ENCODE measurements around the gene HAGH. TPM values are rescaled to one million over a fixed set of nuclear protein-coding genes. Genes with fewer than 3 reads are reported as not detected.
A peak's percentile ranks its signal among the peaks of the same experiment; 100 is the strongest.

Gene HAGH
- total RNA-seq, 1 donor from 2014 or later = 35.9 TPM

- Histone ChIP-seq H3K9me3 (ENCODE audit: insufficient read depth, low read depth, low read length) (no peaks in the 10 kb centered on the region), H3K4me3 (ENCODE audit: insufficient read depth, low read depth, low read length) (no peak overlapping the region), H2AFZ (ENCODE audit: low read depth, low read length) (no peak overlapping the region), H3K9ac (ENCODE audit: low read length) (no peak overlapping the region), H3K36me3 (ENCODE audit: insufficient read depth, low read length) (peaks cover 2% of the 10 kb centered on the region), H4K20me1 (ENCODE audit: insufficient read depth, low read length) (peaks cover 33% of the 10 kb centered on the region), H3K4me1 (ENCODE audit: insufficient read depth, low read length) (peaks cover 4% of the 10 kb centered on the region), H3K27ac (ENCODE audit: low read depth, low read length) (no peak overlapping the region), H3K4me2 (ENCODE audit: low read length) (no peak overlapping the region), H3K79me2 (ENCODE audit: insufficient read depth, low read length) (peaks cover 45% of the 10 kb centered on the region), H3K27me3 (ENCODE audit: insufficient read depth, low read length) (no peaks in the 10 kb centered on the region)
- H3K27me3 Mint-ChIP-seq (ENCODE audit: low read depth, unreplicated experiment) = no peaks in the 10 kb centered on the region
- no peak overlapping the region for H3K27ac Mint-ChIP-seq (ENCODE audit: unreplicated experiment)
- H3K36me3 Mint-ChIP-seq (ENCODE audit: low read depth, unreplicated experiment) = no peaks in the 10 kb centered on the region
- FAIRE-seq (no peak), DNase-seq (ENCODE audit: low read depth) (no peak)
- TF ChIP-seq EZH2 (IDR thresholded peaks at IDR 0.05; ENCODE audit: insufficient read depth, low read length) (no peak), CTCF (IDR thresholded peaks at IDR 0.05; ENCODE audit: insufficient read depth, low read depth, low read length) (no peak)
- H3K4me3 Mint-ChIP-seq (ENCODE audit: unreplicated experiment) = peak overlapping the region; percentile 60
- H3K4me1 Mint-ChIP-seq (ENCODE audit: low read depth, unreplicated experiment) = no peaks in the 10 kb centered on the region
- no peaks in the 10 kb centered on the region for H3K9me3 Mint-ChIP-seq (ENCODE audit: unreplicated experiment)
Measured at GRCh38 chr16:1788708-1789100, 37.9 kb downstream of the HAGH start.

GRCh38 chr16:1788095-1788707 lies 38.4 kb downstream of the HAGH start:
- Histone ChIP-seq H3K4me1 (ENCODE audit: insufficient read depth, low read length) (peaks cover 4% of the 10 kb centered on the region), H3K9me3 (ENCODE audit: insufficient read depth, low read depth, low read length) (no peaks in the 10 kb centered on the region), H4K20me1 (ENCODE audit: insufficient read depth, low read length) (peaks cover 33% of the 10 kb centered on the region), H3K27me3 (ENCODE audit: insufficient read depth, low read length) (no peaks in the 10 kb centered on the region), H3K9ac (ENCODE audit: low read length) (no peak overlapping the region), H3K36me3 (ENCODE audit: insufficient read depth, low read length) (peaks cover 2% of the 10 kb centered on the region), H3K4me2 (ENCODE audit: low read length) (no peak overlapping the region), H3K79me2 (ENCODE audit: insufficient read depth, low read length) (peaks cover 49% of the 10 kb centered on the region), H3K4me3 (ENCODE audit: insufficient read depth, low read depth, low read length) (no peak overlapping the region), H3K27ac (ENCODE audit: low read depth, low read length) (no peak overlapping the region), H2AFZ (ENCODE audit: low read depth, low read length) (no peak overlapping the region)
- no peaks in the 10 kb centered on the region for H3K36me3 Mint-ChIP-seq (ENCODE audit: low read depth, unreplicated experiment)
- H3K9me3 Mint-ChIP-seq (ENCODE audit: unreplicated experiment) = no peaks in the 10 kb centered on the region
- no peaks in the 10 kb centered on the region for H3K27me3 Mint-ChIP-seq (ENCODE audit: low read depth, unreplicated experiment)
- DNase-seq (ENCODE audit: low read depth) (no peak), FAIRE-seq (no peak)
- no peak for TF ChIP-seq CTCF (IDR thresholded peaks at IDR 0.05; ENCODE audit: insufficient read depth, low read depth, low read length)
- TF ChIP-seq EZH2 (IDR thresholded peaks at IDR 0.05; ENCODE audit: insufficient read depth, low read length) = no peak
- H3K4me3 Mint-ChIP-seq (ENCODE audit: unreplicated experiment) = no peak overlapping the region
- no peaks in the 10 kb centered on the region for H3K4me1 Mint-ChIP-seq (ENCODE audit: low read depth, unreplicated experiment)
- no peak overlapping the region for H3K27ac Mint-ChIP-seq (ENCODE audit: unreplicated experiment)

- FAIRE-seq = no peak
- DNase-seq (ENCODE audit: low read depth) = no peak
Measured at GRCh38 chr16:1787322-1788094, 39.1 kb downstream of the HAGH start.

More at GRCh38 chr16:1787322-1788094, 39.1 kb downstream of the HAGH start:
- Histone ChIP-seq H3K9ac (ENCODE audit: low read length) (no peak overlapping the region), H3K9me3 (ENCODE audit: insufficient read depth, low read depth, low read length) (no peaks in the 10 kb centered on the region), H3K27ac (ENCODE audit: low read depth, low read length) (no peak overlapping the region), H3K4me3 (ENCODE audit: insufficient read depth, low read depth, low read length) (no peak overlapping the region), H2AFZ (ENCODE audit: low read depth, low read length) (no peak overlapping the region), H3K27me3 (ENCODE audit: insufficient read depth, low read length) (no peaks in the 10 kb centered on the region), H3K4me2 (ENCODE audit: low read length) (no peak overlapping the region), H3K79me2 (ENCODE audit: insufficient read depth, low read length) (peaks cover 52% of the 10 kb centered on the region), H3K4me1 (ENCODE audit: insufficient read depth, low read length) (peaks cover 4% of the 10 kb centered on the region), H4K20me1 (ENCODE audit: insufficient read depth, low read length) (peaks cover 33% of the 10 kb centered on the region), H3K36me3 (ENCODE audit: insufficient read depth, low read length) (peaks cover 2% of the 10 kb centered on the region)
- Mint-ChIP-seq H3K4me1 (ENCODE audit: low read depth, unreplicated experiment) (no peaks in the 10 kb centered on the region), H3K27ac (ENCODE audit: unreplicated experiment) (no peak overlapping the region), H3K36me3 (ENCODE audit: low read depth, unreplicated experiment) (no peaks in the 10 kb centered on the region), H3K9me3 (ENCODE audit: unreplicated experiment) (no peaks in the 10 kb centered on the region), H3K4me3 (ENCODE audit: unreplicated experiment) (no peak overlapping the region), H3K27me3 (ENCODE audit: low read depth, unreplicated experiment) (no peaks in the 10 kb centered on the region)
- TF ChIP-seq EZH2 (IDR thresholded peaks at IDR 0.05; ENCODE audit: insufficient read depth, low read length) (no peak), CTCF (IDR thresholded peaks at IDR 0.05; ENCODE audit: insufficient read depth, low read depth, low read length) (no peak)
